GM21825 (cell line): ENCODE data around the gene FSTL4.

Experiments used
- ATAC-seq: cut with Tn5 transposase; IDR thresholded peaks from one replicate; pipeline ENCODE4 v1.9.1; 2021; ENCODE audit warnings: mild to moderate bottlenecking, moderate library complexity; ENCODE audit not compliant: unreplicated experiment

The FSTL4 gene

DNA sequence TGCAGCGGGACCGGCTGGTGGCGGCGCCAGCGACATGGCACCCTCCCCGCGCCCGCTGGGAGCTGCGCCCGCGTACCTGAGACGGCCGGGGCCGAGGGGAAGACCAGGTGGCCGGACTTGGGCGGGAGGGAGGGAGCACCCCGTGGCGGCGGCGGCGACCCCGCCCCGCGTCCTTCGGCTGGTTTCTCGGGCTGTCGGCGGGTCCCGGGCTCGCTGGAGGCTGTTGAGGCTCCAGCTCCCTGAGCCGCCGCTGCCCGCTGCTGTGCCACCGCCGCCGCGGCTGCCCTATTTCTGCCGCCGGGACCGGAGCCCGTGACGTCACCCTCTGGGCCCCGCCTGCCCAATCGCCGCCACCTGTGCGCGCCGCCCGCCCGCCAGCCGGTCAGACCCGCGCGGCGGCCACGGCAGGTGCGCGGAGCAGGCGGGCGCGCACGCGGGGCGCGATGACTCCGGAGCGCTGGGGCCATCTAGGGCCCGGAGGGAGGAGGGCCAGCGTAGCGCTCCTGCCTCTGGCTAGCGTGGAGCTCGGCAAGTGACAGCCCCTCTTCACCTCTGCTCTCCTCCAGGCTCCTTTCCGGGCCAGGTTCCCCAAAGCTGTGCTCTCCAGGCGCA is at the start of gene FSTL4:
Gene FSTL4 (minus strand): TSS at position 293 of the 612 bp plus-strand sequence.
- ATAC-seq, result no peak

DNA sequence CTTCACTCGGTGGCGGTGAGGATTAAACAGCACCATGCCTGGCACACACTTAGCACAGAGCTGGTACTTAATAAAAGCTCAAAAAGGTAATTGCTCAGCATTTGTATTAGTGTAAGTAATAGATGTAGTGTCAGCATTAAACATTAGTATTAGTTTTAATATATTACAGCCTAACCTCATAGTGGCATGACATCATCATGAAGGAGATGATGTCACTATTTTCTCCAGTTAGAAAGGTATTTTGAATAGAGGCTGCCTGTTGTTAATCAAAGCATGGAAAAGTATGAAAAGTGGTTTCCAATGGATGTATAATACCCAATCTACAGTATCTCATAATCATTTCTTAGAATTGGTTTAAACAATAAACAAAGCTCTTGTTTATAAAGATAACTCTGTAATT is 49.0 kb upstream of the FSTL4 start:
- no peak for ATAC-seq

DNA sequence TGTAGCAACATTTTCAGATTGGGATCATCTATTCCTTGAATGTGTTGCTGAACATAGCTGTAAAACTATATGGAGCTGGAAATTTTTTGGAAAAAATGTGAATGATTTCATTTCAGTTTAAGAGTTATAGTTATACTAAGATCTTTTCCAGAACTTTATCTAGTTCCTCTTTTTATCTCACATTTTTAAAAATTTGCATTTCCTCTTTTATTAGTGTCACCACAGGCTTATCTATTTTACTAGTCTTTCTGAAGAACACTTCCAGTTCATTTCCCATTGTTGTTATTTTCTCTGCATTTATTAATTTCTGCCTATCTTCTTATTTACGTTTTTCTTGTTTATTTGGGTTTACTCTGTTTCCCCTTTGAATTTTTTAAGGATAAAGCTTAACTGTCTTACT is 46.0 kb upstream of the FSTL4 start:
- ATAC-seq, result no peak

DNA sequence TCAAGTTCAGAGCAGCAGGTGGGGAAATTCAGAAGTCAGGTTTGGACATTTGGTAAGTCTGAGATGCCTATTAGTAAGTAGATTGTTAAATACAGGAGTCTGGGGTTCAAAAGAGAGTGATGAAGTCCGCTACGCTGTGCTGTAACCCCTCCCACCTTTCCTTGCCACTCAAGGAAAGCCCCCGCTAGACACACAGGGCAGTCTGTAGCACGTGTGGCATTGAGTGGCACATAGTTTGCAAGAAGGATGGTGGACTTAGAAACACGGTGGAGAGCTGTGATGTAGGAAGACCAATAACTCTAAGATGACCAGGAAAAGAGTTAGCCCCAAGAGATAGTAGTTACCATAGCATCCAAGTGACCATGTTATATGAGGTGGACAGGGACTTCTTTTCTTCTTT is 44.7 kb upstream of the FSTL4 start:
- no peak for ATAC-seq

DNA sequence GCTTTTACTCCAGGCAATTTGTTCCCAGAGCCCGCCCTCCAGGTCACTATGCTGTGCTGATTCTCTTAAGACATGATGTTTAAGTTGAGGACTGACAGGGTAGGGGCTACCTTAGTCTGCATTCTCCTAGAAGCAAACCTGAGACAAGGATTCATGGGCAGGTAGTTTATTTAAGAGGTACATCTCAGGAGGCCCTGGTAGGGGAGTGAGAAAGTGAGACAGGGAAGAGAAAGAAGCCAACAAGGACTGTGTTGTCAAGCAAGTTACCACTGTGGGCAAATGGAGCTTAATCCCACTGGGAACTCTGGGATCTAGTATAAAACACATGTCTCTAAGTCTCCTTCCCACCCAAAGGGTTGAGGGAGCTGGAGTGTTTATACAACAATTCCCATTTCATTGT is 43.6 kb upstream of the FSTL4 start:
- no peak for ATAC-seq

DNA sequence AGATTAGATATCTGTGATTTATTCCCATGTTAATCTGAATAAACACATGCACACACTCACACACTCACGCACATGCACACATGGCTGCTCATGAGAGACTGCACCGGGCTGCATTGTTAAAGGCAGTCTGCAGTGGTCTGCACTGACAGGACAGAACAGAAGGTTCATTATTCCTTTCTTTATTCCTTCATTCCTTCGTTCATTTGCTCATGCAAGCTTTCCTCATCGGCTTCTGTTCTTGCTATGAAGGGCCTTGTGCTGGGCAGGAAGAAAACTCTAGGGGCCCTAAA is 41.4 kb upstream of the FSTL4 start:
- ATAC-seq, result no peak

DNA sequence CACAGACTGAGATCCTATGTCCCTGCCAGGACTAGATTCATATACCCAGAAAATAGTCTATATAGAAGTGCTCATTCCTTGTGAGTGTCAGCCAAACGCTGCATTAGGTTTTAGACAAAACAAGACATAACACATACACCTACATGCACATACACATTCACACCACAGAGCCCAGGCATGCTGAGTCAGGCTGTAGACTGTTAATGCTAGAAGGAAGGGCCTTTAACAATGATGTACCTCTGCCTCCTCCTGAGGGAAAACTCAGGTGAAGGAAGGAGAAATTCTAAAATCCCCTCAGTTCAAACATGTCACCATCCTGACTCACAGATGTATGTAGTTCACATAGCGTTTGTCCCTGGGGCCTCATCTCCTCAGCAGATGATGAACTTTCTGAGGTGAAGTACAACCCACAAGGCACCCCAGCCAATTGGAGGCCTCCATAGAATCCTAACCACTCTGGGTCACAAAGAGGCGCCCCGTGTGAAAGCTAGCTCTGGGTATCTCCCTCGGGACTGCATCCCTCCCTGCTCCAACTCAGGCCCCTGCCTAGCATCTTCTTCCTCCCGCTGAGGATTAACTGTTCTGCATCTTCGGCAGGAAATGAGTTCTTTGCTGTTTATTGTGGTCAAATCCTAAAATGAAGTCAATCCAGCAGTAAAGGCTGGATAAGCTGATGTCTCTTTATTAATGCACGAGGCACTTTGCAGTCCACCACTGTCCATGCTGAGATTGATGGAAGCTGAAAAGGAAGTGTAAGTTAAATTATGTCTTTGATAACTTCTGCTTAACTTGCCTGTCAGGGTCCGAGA is 40.8 kb upstream of the FSTL4 start:
- no peak for ATAC-seq

DNA sequence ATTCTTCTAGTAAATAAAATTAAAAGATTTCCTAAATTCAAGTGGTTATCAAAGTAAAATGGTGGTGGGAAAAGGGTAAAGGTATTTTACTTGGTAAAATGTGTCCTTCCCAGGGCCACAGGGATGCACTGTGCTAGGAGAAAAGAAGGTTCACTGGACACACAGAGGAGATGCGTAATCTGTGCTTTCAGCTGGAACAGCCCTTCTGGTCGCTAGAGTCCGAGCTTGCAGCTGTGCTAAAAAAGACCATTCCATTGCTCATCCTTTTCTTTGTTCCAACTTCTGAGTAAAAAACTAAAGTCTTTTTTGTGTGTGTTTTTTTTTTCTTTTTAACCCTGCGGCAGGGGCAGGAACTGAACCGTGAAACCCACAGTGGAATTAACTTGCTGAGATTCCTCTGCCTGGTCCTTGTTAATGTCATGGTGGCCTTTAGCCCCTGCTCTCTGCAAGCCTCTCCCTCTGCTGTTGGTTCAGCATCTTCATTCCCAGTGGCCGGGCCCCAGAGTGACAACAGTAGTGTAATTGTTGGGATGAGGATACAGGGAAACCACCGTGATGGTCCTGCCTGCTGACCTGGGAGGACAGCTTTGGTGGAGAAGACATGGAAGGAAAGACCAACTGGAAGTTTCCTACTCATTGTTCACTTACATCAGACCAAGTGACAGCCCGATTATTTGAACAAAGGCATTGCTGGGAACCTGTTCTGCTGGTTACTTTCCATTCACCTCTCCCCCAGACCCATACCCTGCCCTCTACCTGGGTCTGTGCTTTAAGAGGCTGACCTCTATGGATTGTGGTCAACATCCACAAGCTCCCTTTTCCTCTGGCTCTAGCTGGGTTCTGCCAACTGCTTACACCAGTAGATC is 31.9 kb upstream of the FSTL4 start:
- no peak for ATAC-seq

DNA sequence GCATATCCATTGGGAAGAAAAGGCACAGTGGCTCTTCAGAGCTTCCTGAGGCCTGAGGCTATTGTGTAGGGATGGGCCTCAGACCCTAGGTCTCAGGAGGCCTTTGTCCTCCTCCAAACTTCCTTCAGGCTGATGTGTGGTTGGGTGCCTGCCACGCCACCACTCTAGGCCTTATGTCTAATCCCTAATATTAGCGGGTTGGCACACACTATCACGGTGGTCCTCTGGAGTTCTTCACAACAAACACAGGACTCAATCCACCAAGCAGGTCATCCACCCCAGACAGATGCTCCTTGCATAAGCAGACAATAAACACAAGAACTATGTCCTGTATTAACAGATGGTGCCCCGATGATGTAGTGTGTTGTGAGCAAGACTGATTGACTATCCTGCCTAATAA is 31.0 kb upstream of the FSTL4 start:
- no peak for ATAC-seq

DNA sequence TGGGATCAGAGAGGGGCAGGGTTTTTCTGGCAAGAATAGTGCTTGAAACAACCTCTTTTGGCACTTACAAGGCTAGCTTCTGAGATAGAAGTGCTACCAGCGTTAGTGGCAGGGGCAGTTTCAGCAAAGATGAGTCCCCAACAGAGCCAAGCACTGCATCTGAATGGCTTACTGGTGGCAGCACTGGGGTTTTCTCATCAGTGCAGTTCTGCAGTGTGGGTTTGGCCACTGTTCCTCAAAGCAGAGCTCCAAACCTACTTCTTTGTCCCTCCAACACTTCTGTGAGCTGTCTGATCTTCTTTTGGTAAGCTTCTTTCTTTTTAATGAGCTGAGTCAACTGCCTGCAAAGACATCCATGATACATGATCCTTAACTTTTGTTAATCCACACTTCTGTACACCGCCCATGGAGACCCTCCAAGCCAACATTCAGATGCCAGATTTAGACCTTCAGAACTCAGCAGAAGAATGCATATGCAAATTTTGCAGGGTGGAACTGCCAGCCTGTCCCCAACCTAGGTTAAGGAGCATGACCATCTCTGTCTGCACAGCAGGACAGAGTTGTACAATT is 29.9 kb upstream of the FSTL4 start:
- ATAC-seq, result no peak

DNA sequence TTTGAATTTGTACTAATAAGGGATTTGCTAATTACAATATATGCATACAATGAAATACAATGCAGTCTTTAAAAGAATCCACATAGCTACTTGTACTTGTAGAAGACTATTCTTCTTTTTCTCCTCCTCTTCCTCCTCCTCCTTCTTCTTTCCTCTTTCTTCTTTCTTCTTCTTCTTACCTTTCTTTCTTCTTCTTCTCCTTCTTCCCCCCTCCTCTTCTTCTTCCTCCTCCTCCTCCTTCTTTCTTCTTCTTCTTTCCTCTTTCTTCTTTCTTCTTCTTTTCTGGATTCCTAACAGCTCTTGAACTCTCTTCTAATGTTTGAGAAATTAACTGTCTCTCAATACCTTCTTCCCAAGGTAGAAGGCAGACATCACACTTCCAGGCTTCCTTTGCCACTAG is 29.3 kb upstream of the FSTL4 start:
- no peak for ATAC-seq

DNA sequence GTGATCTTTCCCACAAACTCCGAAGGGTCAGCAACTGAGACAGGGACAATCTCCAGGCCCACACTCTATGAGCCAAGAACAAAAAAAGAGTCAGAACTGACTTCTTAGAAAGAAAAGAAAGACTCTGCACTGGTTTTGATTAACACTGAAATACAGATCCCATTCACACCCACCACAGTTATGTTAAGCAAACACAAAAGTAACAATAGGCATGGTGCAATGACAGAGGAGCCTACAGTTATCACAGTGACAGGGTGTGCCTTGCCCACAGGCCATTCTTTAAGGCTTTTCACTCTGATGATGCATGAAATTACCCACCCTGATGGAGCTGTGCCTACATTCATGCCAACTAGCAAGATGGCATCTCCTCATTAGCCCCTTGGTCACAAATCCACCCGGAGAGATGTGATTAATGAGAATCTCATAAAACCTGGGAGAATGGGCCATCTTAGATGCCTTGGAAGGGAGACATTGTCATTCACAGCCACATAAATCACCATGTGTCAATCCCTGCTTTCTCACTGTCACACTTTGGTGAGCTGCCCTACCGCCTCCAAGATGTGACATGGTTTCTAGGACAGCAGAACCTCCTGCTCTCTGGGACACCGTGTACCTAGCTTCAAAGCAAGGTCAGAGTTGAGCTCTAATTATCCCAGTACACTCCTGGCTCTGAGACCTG is 27.6 kb upstream of the FSTL4 start:
- no peak for ATAC-seq

DNA sequence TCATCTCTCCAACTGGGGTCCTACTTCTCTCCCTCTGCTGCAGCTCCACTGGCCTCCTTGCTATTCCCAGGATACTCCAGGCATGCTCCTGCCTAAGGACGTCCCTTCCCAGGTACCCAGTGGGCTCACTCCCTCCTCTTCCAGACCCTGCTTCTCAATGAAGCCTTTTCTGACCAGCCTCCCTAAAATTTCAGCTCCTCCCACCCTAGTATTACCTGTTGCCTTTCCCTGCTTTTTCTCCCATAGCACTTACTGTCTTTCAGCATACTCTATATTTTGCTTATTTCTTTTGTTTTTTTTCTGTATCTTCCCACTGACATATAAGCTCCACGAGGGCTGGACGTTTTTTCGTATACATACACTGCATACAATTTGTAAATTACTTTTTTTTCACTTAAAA is 26.1 kb upstream of the FSTL4 start:
- no peak for ATAC-seq

DNA sequence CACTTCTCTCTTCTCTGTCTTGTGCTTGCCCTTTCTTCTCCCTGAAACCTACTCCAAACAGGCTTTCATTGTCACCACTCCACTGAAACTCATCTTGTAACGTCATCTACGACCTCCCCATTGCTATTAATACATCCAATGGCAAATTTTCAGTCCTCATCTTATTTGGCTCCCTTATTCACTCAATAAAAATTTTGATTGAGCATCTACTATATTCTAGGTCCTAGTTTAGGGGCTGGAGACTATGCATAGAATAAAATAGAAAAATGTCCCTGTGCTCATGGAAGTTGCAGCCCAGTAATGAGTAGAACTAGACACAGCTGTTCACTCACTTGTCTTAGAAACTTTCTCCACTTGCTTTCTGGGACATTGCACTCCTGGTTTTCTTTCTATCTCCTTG is 24.9 kb upstream of the FSTL4 start:
- no peak for ATAC-seq

DNA sequence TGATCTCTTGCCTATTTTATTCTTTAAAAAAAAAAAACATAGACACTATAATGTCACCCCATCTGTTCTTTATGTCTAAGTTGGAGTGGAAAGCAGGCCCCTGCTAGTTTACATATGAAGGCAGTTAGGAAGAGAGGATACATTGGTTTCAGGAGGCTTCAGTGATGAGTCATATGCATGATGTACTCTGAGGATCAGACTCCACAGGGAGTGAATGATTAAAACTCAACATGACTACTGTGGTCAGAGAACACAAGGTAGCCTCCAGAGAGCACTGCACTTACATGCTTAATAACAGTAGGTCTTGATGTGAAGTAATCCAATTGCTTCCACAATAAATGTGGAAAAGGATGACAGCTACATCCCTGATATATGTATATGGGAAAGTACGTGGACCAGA is 22.7 kb upstream of the FSTL4 start:
- no peak for ATAC-seq

DNA sequence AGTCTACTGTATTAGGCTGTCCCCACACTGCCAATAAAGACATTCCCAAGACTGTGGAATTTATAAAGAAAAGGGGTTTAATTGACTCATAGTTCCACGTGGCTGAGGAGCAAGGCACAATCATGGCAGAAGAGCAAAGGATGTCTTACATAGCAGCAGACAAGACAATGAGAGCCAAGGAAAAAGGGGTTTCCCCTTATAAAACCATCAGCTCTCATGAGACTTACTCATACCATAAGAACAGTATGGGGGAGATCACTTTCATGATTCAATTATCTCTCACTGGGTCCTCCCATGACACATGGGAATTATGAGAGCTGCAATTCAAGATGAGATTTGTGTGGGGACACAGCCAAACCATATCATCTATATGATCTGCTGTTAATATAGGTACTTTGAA is 14.8 kb upstream of the FSTL4 start:
- no peak for ATAC-seq

DNA sequence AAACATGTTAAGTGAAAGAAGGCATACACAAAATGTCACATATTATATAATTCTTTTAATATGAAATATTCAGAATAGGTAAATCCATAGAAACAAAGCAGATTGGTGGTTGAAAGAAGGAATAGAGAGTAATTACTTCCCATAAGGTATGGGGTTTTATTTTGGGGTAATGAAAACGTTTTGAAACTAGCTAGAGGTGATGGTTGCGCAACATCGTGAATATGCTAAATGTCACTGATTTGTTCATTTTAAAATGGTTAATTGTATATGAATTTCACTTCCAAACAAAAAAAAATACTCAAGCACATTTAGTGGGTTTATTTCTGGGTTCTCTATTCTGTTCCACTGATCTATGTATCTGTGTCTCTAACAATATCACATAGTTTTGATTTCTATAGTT is 12.0 kb upstream of the FSTL4 start:
- ATAC-seq, result no peak

DNA sequence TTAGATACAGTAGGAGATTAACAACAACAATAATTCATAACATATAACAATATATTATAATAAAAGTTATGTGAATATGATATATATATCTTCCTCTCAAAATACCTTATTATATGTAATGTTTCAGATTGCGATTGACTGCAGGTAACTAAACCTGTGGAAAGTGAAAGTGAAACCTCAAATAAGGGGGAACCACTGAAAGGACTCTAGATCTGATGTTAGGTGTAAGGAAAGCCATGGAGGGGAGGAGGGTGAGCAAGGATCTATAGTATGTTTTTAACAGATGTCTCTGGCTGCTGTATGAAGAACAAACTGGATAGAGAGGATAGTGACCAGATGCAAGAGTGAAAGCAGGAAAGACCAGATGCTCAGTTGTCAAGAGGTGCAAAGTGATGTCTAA is 5.8 kb upstream of the FSTL4 start:
- ATAC-seq, result no peak

DNA sequence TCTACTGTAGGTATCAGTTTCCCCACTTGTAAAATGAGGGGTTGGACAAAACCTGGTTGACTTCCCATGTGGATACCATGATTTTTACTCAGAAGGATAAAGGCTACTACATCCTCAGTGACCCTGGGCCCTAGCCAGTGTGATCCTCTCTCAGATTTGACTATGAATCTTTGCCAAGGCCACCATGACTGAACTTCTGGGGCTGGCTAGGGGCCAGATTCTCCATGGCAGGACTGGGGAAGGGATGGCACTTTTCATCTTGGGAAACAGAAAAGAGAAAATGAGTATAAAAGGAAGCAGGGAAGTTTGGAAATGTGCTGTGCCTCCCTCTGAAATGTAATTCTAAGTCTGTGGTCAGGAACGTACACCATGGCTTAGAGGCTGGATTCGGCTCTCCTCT is 1.4 kb upstream of the FSTL4 start:
- ATAC-seq, result no peak

DNA sequence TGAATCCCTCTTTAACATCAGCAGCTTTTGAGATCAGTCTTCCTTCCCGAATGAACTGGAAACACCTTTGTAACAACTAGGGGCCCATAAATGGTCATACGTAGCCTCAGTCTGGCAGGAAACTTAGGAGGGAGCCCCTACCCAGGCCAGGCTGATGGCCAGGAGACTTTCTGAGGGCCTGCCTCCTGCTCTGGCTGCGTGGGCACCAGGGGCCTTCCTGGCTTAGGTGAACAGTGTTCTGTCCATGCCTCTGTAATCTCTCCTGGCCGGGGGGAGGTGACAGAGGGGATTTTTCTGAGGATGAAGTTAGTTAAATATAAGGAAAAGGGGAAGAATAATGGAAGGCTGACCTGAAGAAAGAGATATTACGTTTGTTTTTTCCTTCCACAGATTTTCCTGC is 843 bp upstream of the FSTL4 start:
- no peak for ATAC-seq
